CD14-positive monocyte (primary cell): ENCODE results near the gene CTDSPL. TPM values are rescaled to one million over a fixed set of nuclear protein-coding genes. Genes with fewer than 3 reads are reported as not detected.
A peak's percentile ranks its signal among the peaks of the same experiment; 100 is the strongest.

Source experiments
- DNase-seq, 3 donors: peaks; one replicate each; pipeline ENCODE4 v3.0.0-alpha.2; 2011 to 2022
- H2AFZ ChIP-seq: 2 replicates; pipeline ENCODE4 v1.6.0; 2012; ENCODE audit warnings: mild to moderate bottlenecking, low read depth, low read length, inconsistent platforms; ENCODE audit not compliant: insufficient read depth, poor library complexity, severe bottlenecking
- H3K27ac ChIP-seq, 2 donors: 1 replicate in 1 of 2; 2 replicates in 1 of 2; pipeline ENCODE4 v1.5.1; 2012 to 2013; ENCODE audit warnings: low read length in 2 of 2, control low read depth in 1 of 2, inconsistent platforms in 1 of 2, low read depth in 1 of 2, mild to moderate bottlenecking in 1 of 2
- H3K27me3 ChIP-seq, 2 donors: one replicate each; pipeline versions ENCODE4 v1.6.0 to v1.6.1; 2011 to 2013; ENCODE audit warnings: low read length in 2 of 2; ENCODE audit not compliant: control insufficient read depth in 2 of 2, insufficient read depth in 2 of 2
- H3K36me3 ChIP-seq, 2 donors: replicated peaks in 1 of 2; 1 replicate in 1 of 2; 2 replicates in 1 of 2; pipeline versions ENCODE4 v1.5.1 to v1.6.1; 2012 to 2013; ENCODE audit warnings: low read length in 2 of 2, control low read depth in 1 of 2, inconsistent platforms in 1 of 2, mild to moderate bottlenecking in 1 of 2; ENCODE audit not compliant: insufficient read depth in 2 of 2, control insufficient read depth in 1 of 2
- H3K4me1 ChIP-seq, 2 donors: 1 replicate in 1 of 2; 2 replicates in 1 of 2; pipeline versions ENCODE4 v1.5.1 to v1.6.1; 2012 to 2013; ENCODE audit warnings: low read length in 2 of 2, control low read depth in 1 of 2, inconsistent platforms in 1 of 2, mild to moderate bottlenecking in 1 of 2, moderate library complexity in 1 of 2; ENCODE audit not compliant: insufficient read depth in 2 of 2, control insufficient read depth in 1 of 2
- H3K4me2 ChIP-seq: replicated peaks from 2 replicates; pipeline ENCODE3; 2012; ENCODE audit warnings: low read length, moderate library complexity, mild to moderate bottlenecking; ENCODE audit not compliant: poor library complexity, severe bottlenecking; ENCODE audit errors: extremely low read depth
- H3K4me3 ChIP-seq, 3 experiments: fragments of 200-600 bp in 1 of 3; sonication (generic) in 1 of 3; replicated peaks in 1 of 3; 1 replicate in 2 of 3; 2 replicates in 1 of 3; pipeline ENCODE4 v1.5.1; 2011 to 2013; ENCODE audit warnings: low read length in 3 of 3, mild to moderate bottlenecking in 3 of 3, control low read depth in 2 of 3, low read depth in 2 of 3, inconsistent platforms in 1 of 3, moderate library complexity in 1 of 3
- H3K79me2 ChIP-seq: 2 replicates; pipeline ENCODE4 v1.6.0; 2012; ENCODE audit warnings: mild to moderate bottlenecking, control low read depth, inconsistent platforms, low read length, moderate library complexity; ENCODE audit not compliant: insufficient read depth
- H3K9ac ChIP-seq: 2 replicates; pipeline ENCODE4 v1.6.0; 2017; ENCODE audit warnings: low read length, mild to moderate bottlenecking; ENCODE audit not compliant: insufficient read depth, poor library complexity, severe bottlenecking
- H3K9me3 ChIP-seq, 2 donors: replicated peaks in 1 of 2; 1 replicate in 1 of 2; 2 replicates in 1 of 2; pipeline versions ENCODE4 v1.5.1 to v1.6.1; 2012 to 2013; ENCODE audit warnings: low read length in 2 of 2, control low read depth in 1 of 2; ENCODE audit not compliant: control insufficient read depth in 1 of 2, insufficient read depth in 1 of 2
- H4K20me1 ChIP-seq: 2 replicates; pipeline ENCODE4 v1.6.0; 2012; ENCODE audit warnings: mild to moderate bottlenecking, low read length, control low read depth, moderate library complexity; ENCODE audit not compliant: insufficient read depth
- H3K27ac Mint-ChIP-seq, 7 donors: one replicate each; pipeline ENCODE4 v1.8.0; 2020; ENCODE audit warnings: mild to moderate bottlenecking in 7 of 7, mixed read lengths in 7 of 7, moderate library complexity in 6 of 7, inconsistent platforms in 2 of 7
- H3K27me3 Mint-ChIP-seq, 3 donors: one replicate each; pipeline ENCODE4 v1.8.0; 2021 to 2022; ENCODE audit warnings: low read depth in 3 of 3, mild to moderate bottlenecking in 3 of 3, mixed read lengths in 3 of 3, moderate library complexity in 3 of 3, inconsistent platforms in 1 of 3
- H3K36me3 Mint-ChIP-seq, 2 donors: one replicate each; pipeline ENCODE4 v1.8.0; 2020; ENCODE audit warnings: mixed read lengths in 2 of 2, inconsistent platforms in 1 of 2, mild to moderate bottlenecking in 1 of 2
- H3K4me1 Mint-ChIP-seq: one replicate; pipeline ENCODE4 v1.8.0; 2020; ENCODE audit warnings: mild to moderate bottlenecking, mixed read lengths
- H3K4me3 Mint-ChIP-seq, 2 donors: one replicate each; pipeline ENCODE4 v1.8.0; 2020; ENCODE audit warnings: mild to moderate bottlenecking in 2 of 2, mixed read lengths in 2 of 2, moderate library complexity in 1 of 2
- H3K9me3 Mint-ChIP-seq, 7 donors: one replicate each; pipeline ENCODE4 v1.8.0; 2020 to 2022; ENCODE audit warnings: mixed read lengths in 7 of 7, mild to moderate bottlenecking in 6 of 7, moderate library complexity in 6 of 7, inconsistent platforms in 2 of 7
- CTCF ChIP-seq: fragments of 200-600 bp; IDR thresholded peaks from one replicate; pipeline ENCODE4 v1.8.0; 2022; ENCODE audit warnings: antibody characterized with exemption, mild to moderate bottlenecking
- WGBS: methylation state at CpG from one replicate; pipeline ENCODE4 v1.1.5; 2013; ENCODE audit warnings: missing lambda C conversion rate; ENCODE audit not compliant: insufficient coverage; 5-methylcytosine and 5-hydroxymethylcytosine counted together
- intact Hi-C, 2 donors: fragments of 100-400 bp; cut with micrococcal nuclease; formaldehyde crosslinking; loops; one replicate each; pipeline versions ENCODE4 v1.15.0 to v1.15.1; 2023
- polyA plus RNA-seq, 3 donors: library from polyadenylated mRNA; depleted of rRNA in 1 of 3; unstranded in 2 of 3; stranded (reverse) in 1 of 3; fragments of 300-500 nt in 2 of 3; fragments of >200 nt in 1 of 3; fragmentation: Illumina TruSeq in 2 of 3; gene quantifications; 1 replicate in 2 of 3; 2 replicates in 1 of 3; pipeline ENCODE4 v1.2.3, GENCODE V29; 2012 to 2021

The CTDSPL gene
- polyA plus RNA-seq, 3 donors, result 0.15 to 0.69 (median 0.33) TPM

- H3K27ac ChIP-seq, result no peak overlapping the region
- TF ChIP-seq CTCF, result no peak
- DNase-seq, result no peak
- H3K4me3 ChIP-seq, result no peak overlapping the region
- Mint-ChIP-seq H3K4me1 (peaks cover 16% of the 10 kb centered on the region), H3K4me3 (no peak overlapping the region), H3K36me3 (peaks cover 0 to 5% of the 10 kb centered on the region in 2 donors), H3K27ac (peak overlapping the region in 1 of 7 donors; percentile 44), H3K27me3 (peaks cover 0 to 3% (median 0%) of the 10 kb centered on the region in 3 donors), H3K9me3 (peaks cover 0 to 4% (median 0%) of the 10 kb centered on the region in 7 donors)
- no peaks in the 10 kb centered on the region for H3K36me3 ChIP-seq
- intact Hi-C loops, result no loop called here
- no peak overlapping the region for H2AFZ ChIP-seq
- H4K20me1 ChIP-seq, result no peaks in the 10 kb centered on the region
- H3K79me2 ChIP-seq, result no peaks in the 10 kb centered on the region
- H3K4me2 ChIP-seq, result no peak overlapping the region
- 100% methylated on average over 1 of the region's 2 CpGs for WGBS
- peaks cover 5 to 6% of the 10 kb centered on the region in 2 donors for H3K4me1 ChIP-seq
- H3K9me3 ChIP-seq, result no peaks in the 10 kb centered on the region
- H3K9ac ChIP-seq, result no peak overlapping the region
- H3K27me3 ChIP-seq, result no peaks in the 10 kb centered on the region
These were observed 63.5 kb downstream of the CTDSPL start for GRCh38 chr3:37925157-37925556.

GRCh38 chr3:37926611-37927010, 64.9 kb downstream of the CTDSPL start:
- no peaks in the 10 kb centered on the region for H3K79me2 ChIP-seq
- H3K4me2 ChIP-seq, result no peak overlapping the region
- H3K36me3 ChIP-seq, result no peaks in the 10 kb centered on the region
- H3K9me3 ChIP-seq, result no peaks in the 10 kb centered on the region
- H4K20me1 ChIP-seq, result no peaks in the 10 kb centered on the region
- no peak overlapping the region for H2AFZ ChIP-seq
- intact Hi-C loops, result no loop called here
- Mint-ChIP-seq H3K36me3 (peaks cover 0 to 5% of the 10 kb centered on the region in 2 donors), H3K27me3 (peaks cover 0 to 3% (median 0%) of the 10 kb centered on the region in 3 donors), H3K4me1 (peaks cover 16% of the 10 kb centered on the region), H3K27ac (no peak overlapping the region), H3K9me3 (peaks cover 0 to 4% (median 0%) of the 10 kb centered on the region in 7 donors), H3K4me3 (no peak overlapping the region)
- no peak for DNase-seq
- no peak overlapping the region for H3K27ac ChIP-seq
- peaks cover 5 to 6% of the 10 kb centered on the region in 2 donors for H3K4me1 ChIP-seq
- no peak for TF ChIP-seq CTCF
- 93% methylated on average over 2 of the region's 3 CpGs for WGBS
- H3K4me3 ChIP-seq, result no peak overlapping the region
- H3K9ac ChIP-seq, result no peak overlapping the region
- no peaks in the 10 kb centered on the region for H3K27me3 ChIP-seq
